Measurements from ENCODE around the gene BTBD17.

The BTBD17 gene

DNA sequence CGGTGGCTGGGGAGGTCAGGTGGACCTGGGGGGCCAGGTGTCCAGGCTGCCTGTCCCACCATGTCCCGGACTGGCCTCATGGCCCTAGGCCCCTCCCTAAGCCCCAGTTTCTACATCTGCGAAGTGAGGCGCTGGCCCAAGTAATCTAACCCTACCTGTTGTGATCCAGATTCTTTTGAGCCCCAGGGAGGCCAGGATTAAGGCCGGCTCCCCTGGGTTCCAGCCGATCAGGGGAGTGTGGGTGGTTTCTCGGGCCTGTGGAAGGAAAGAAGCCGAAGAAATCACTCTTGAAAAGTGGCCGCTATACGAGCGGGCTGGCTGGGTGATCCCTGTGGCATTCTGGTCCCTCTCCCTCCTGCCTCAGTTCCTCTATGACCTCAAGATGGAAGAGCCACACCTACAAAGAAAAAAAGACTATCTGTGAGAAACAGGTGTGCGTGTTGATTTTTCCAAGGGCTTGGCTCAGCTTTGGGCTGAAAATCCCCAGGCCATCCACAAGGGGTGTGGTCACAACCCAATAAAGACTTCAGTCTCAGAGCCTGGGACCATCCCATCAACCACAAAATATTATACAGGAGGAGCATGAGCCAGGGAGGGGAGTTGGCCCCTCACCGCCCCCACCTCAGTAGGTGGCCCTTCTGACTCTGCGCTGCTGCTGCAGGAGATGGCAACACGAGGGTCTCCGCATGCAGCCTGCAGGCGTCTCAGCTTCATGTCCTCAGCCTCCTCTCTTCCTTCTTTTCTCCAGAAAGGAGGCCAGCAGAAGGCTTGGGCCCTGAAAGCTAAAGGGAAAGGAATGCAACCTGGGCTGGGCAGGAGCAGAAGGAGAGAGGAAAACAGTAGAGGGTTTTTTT, 25.9 kb upstream of the BTBD17 start:
- no peak for DNase-seq

DNA sequence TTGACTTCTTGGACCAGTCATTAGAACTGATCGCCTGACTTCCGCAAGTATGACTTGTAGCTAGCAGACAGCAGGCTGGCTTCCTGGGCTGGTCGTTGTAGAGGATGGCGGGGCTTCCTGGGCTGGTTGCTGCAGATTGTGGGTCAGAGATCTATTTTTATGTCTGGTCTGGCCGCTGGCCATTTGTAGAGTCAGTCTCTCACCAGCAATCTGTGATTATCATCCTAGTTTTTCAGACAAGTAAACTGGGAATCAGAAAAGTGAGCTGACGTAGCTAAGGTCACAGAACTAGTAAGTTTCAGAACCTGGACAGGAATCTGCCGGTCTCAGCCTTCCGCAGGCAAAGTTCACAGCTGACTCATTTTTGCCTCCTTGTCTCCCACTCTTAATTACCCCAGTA, 24.7 kb upstream of the BTBD17 start:
- no peak for ATAC-seq
- no peak for DNase-seq

More for the DNA sequence above, 25.9 kb upstream of the BTBD17 start:
- no peak for ATAC-seq

DNA sequence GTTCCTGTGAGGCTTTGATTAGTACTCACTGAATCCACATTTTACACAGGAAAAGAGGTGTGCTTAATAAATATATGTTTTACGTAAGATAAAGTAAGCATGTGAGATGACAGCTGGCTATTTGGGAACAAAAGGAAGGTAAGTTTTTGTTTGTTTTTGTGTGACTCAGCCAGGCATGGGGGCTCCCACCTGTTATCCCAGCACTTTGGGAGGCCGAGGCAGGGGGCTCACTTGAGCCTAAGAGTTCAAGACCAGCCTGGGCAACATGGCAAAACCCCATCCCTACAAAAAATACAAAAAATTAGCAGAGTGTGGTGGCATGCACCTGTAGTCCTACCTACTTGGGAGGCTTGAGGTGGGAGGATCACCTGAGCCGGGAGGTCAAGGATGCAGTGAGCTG, 23.5 kb upstream of the BTBD17 start:
- no peak for ATAC-seq

DNA sequence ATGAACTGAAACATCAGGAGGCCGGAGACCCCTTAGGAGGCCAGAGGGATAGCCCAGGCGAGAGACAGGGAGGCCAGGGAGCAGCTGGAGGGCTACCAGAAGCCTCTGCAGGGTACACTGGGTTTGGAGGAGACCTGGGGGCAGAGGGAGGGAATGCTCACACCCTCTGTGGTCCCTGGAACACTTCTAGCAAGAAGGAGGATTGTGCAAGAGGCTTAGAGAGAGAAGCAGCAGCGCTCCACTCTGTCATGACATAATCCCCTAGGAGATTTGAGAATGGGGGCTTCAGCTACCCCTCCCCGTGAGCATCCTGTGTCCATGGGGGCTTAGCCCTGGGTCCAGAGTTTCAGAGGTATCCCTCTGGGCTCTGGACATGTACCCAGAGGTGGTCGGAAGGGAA, 21.5 kb upstream of the BTBD17 start:
- ATAC-seq = no peak
- DNase-seq = no peak

More for the DNA sequence above, 23.5 kb upstream of the BTBD17 start:
- DNase-seq = no peak

DNA sequence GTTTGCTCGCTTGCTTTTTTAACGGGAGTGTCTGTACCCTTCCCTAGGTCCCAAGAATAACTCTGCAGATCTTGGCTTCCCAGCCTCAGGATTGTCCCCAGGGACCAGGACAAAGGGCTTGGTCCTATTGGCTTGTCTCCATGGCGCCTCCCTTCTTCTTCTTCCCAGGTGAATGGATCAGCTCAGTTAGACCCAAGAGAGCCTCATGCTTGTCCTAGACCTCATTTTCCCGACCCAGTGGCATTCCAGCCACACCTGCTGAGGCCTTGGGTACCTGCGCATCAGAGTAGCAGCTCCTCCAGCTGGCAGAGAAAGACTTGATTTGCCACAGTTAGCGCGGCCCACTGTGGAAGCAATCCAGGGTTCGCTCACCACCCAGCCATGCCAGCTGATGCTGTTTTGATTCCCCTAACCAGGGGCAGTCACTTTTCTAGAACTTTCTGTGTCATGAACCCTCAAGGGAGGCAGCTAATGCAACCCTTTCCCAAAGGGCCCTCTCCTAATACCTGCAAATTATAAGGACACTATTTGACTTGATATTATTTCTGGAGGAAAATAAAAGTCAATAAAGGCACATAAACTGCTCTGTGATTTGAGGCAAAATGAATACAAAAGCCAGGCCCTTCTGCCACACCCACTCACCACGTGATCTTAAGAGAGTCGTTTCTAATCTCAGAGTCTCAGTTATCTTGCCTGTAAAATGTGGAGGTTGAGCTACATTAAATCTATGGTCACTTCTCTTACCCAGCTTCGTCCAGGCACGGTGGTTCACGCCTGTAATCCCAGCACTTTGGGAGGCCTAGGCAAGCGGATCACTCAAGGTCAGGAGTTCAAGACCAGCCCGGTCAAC, 19.5 kb upstream of the BTBD17 start:
- DNase-seq (no peak), ATAC-seq (no peak)

GRCh38 chr17:74380086-74380958, 18.7 kb upstream of the BTBD17 start:
- DNase-seq (no peak), ATAC-seq (no peak)

GRCh38 chr17:74379495-74380085, 17.9 kb upstream of the BTBD17 start:
- DNase-seq = peak; percentile 98
- ATAC-seq = peak; percentile 88

- ATAC-seq (no peak), DNase-seq (no peak)
Observed at GRCh38 chr17:74374858-74375257, 13.2 kb upstream of the BTBD17 start.

- no peak for ATAC-seq
- no peak for DNase-seq
Observed at GRCh38 chr17:74373838-74374606, 12.4 kb upstream of the BTBD17 start.

DNA sequence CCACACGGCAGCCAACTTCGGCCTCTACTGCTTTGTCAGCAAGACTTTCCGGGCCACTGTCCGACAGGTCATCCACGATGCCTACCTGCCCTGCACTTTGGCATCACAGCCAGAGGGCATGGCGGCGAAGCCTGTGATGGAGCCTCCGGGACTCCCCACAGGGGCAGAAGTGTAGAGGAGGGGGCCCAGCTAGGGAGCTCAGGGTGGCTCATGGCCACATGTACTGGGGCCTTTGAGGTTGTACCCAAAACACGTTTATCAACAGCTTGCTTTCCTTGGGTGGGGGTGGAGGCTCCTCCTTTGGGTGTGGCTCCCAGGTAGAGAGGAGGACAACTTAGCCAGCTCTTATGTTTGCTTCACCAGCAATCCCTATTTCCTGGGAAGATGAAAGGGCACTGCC, 10.8 kb upstream of the BTBD17 start:
- DNase-seq (no peak), ATAC-seq (no peak)

DNA sequence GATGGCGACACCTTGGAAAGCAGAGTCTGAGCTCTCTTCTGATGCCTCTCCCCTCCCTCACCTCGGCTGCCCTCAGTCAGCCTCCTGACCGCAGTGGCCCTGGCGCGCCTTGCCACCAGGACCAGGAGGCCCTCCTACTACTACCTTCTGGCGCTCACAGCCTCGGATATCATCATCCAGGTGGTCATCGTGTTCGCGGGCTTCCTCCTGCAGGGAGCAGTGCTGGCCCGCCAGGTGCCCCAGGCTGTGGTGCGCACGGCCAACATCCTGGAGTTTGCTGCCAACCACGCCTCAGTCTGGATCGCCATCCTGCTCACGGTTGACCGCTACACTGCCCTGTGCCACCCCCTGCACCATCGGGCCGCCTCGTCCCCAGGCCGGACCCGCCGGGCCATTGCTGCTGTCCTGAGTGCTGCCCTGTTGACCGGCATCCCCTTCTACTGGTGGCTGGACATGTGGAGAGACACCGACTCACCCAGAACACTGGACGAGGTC, 10.0 kb upstream of the BTBD17 start:
- no peak for DNase-seq
- no peak for ATAC-seq

DNA sequence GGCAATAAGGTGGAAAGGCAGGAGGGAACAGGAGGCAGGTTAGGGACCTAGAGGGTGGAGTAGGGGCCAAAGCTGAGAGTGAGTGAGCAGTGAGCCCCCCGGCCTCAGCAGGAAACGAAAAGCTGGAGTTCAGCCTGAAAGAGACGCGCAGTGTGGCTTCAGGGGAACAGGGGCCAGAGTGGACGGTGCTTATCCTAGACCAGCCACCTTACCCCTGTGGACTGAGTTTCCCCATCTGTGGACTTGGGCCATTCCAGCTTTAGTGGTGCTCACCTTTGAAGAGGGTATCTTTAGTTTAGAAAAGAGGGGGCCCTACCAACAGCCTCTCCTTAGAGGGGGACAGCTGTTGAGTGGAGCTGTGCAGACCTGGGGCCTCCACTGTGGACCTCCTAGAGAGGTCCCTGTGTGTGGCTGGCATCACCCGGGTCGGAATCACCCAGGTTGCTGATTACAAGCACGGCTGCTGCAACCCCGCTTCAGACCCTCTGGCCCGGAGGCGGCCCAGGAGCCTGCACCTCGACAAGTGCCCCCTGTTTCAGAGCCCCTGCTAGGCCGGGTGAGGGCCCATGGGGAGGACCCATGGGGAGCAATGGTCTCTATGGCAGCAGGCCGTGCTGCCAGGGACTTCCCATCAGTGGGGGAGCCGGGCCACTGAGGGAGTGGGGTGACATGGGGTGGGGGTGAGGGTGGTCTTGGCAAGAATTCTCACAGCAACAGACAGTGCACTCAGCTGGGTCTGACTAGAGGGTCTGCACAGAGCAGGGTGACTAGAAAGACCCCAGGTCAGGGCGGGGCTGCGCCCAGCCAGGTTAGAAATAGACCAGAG, 8.2 kb upstream of the BTBD17 start:
- DNase-seq = no peak
- no peak for ATAC-seq

DNA sequence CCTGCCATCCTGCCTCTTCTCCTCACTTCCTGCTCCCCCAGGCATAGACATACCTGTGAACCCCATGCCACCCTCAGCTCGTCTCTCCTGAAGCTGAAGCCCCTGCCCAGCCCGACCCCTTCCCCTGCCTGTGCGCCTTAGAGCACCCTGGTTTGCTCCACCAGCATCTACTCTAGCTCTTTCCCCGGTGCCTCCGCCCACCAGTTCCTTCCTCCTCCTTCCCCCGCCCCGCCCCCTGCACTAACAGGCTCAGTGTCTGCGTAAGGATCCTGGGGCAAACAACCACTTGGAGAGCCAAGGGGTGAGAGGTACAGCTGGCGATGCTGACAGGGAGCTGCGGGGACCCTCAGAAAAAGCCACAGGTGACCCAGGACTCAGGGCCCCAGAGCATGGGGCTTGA, 7.6 kb upstream of the BTBD17 start:
- peak; percentile 53 for ATAC-seq
- peak; percentile 72 for DNase-seq

GRCh38 chr17:74368341-74369081, 6.8 kb upstream of the BTBD17 start:
- peak; percentile 66 for ATAC-seq
- DNase-seq = peak; percentile 82

- ATAC-seq = no peak
- no peak for DNase-seq
Observed at GRCh38 chr17:74367206-74367605, 5.5 kb upstream of the BTBD17 start, which contains the start of gene GPR142. Gene GPR142 (plus strand): TSS chr17:74367506. CDS start chr17:74369541, 2,035 bp downstream.

DNA sequence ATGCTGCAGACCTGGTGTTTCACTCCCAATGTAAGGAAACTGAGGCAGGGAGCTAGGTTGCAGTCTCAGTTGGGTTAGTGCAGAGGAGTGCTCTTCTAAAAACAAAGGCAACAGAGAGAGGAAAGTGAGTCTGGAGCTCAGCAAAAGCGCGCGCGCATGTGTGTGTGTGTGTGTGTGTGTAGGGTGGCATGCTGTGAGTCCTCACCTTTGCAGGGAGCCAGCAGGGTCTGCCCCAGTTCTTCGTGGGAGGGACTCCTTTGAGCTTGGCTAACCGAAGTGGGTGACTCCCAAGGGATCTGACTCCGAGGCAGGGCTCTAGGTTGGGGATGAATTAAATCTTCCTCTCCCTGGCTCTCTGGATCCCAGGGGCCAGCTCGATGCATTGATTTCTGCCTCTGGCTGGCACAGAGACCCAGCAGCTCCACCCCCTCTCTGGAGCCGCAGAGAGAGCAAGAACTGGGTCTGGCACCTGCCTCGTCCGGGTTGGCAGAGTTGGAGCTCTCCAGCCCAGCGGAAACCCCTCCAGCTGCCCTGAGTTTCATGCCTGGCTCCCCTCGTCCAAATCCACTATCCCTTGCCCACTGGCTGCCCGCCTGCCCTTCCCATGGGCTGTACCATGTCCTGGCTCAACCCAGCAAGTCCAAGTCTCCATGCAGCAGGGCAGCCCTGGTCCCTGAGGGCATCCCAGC, 1.3 kb upstream of the BTBD17 start:
- DNase-seq = no peak
- no peak for ATAC-seq

DNA sequence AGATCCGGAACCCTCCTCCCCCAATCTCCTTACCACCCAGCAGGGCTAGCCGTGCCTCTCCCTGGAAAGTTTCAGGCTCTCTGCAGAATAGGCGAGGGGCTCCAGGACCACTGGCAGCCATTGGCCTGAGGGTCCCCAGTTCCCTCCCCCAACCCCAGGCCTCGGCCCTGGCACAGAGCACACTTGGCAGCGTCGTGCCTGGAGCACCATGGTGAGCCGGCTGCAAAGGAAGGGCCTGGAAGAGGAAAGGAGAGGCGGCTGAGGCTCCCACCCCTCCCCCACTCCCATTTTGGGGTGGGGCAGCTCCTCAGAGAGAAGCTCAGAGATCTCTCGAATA, 369 bp upstream of the BTBD17 start:
- ATAC-seq (no peak), DNase-seq (no peak)

DNA sequence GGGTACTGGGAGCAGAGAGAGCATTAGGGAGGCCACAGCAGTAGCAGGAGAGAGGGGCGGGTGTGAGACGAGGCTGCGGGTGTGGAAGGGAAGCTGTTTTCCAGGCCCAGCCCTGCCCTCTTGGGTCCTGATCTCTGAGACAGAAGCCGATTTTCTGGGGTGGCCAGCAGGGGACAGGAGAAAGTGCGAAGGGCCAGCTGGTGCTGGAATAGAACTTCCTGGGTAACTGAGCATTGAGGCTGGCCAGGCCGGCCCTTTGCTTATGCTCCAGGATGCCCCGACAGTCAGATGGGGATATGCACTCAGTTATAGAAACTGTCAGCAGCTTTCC, 804 bp downstream of the BTBD17 start:
- ATAC-seq (no peak), DNase-seq (no peak)

GRCh38 chr17:74359916-74360315, 1.8 kb downstream of the BTBD17 start:
- ATAC-seq = no peak

More at GRCh38 chr17:74359916-74360315, 1.8 kb downstream of the BTBD17 start:
- no peak for DNase-seq
